Neural cell (in vitro differentiated cells): Measurements from ENCODE around the gene DTX1. TPM values are rescaled to one million over a fixed set of nuclear protein-coding genes. Genes with fewer than 3 reads are reported as not detected.

Experiments used
- H2AFZ ChIP-seq: fragments of 200-600, 300-800 bp; sonication (generic), shearing (Covaris generic); 2 replicates; pipeline ENCODE4 v1.6.0; 2014; ENCODE audit warnings: low read depth, mild to moderate bottlenecking, antibody characterized with exemption, low read length, moderate library complexity
- H3F3A ChIP-seq: fragments of 200-600 bp; shearing (Covaris generic); 2 replicates; pipeline ENCODE4 v1.6.1; 2016; ENCODE audit warnings: mild to moderate bottlenecking, moderate library complexity, mixed read lengths, antibody characterized with exemption, low read length; ENCODE audit not compliant: insufficient read depth, poor library complexity, severe bottlenecking
- H3K27ac ChIP-seq: fragments of 200-600, 300-800 bp; sonication (generic), shearing (Covaris generic); 2 replicates; pipeline ENCODE4 v1.5.1; 2014; ENCODE audit warnings: mild to moderate bottlenecking, low read length, moderate library complexity
- H3K27me3 ChIP-seq: fragments of 300-800, 200-600 bp; sonication (generic), shearing (Covaris generic); 2 replicates; pipeline ENCODE4 v1.6.0; 2014; ENCODE audit warnings: mild to moderate bottlenecking, low read depth, low read length, moderate library complexity; ENCODE audit not compliant: insufficient read depth
- H3K36me3 ChIP-seq: fragments of 300-800, 200-600 bp; sonication (generic), shearing (Covaris generic); 2 replicates; pipeline ENCODE4 v1.5.1; 2014; ENCODE audit warnings: mild to moderate bottlenecking, antibody characterized with exemption, low read length, moderate library complexity; ENCODE audit not compliant: insufficient read depth
- H3K4me2 ChIP-seq: fragments of 300-800, 200-600 bp; sonication (generic), shearing (Covaris generic); 2 replicates; pipeline ENCODE4 v1.6.0; 2014; ENCODE audit warnings: mild to moderate bottlenecking, low read length
- H3K4me3 ChIP-seq: fragments of 300-800, 200-600 bp; sonication (generic), shearing (Covaris generic); 2 replicates; pipeline ENCODE4 v1.5.1; 2014; ENCODE audit warnings: mild to moderate bottlenecking, low read length, moderate library complexity
- H3K79me2 ChIP-seq: fragments of 200-600 bp; shearing (Covaris generic); replicated peaks from 2 replicates; pipeline ENCODE4 v1.6.0; 2014; ENCODE audit warnings: mild to moderate bottlenecking, low read length, moderate library complexity; ENCODE audit not compliant: insufficient read depth
- H3K9ac ChIP-seq: fragments of 300-800, 200-600 bp; sonication (generic), shearing (Covaris generic); 2 replicates; pipeline ENCODE4 v1.6.1; 2016; ENCODE audit warnings: mild to moderate bottlenecking, low read length, mixed read lengths
- H3K9me2 ChIP-seq: fragments of 200-600 bp; shearing (Covaris generic); 2 replicates; pipeline ENCODE4 v1.6.1; 2016; ENCODE audit warnings: mild to moderate bottlenecking, low read length, mixed read lengths; ENCODE audit not compliant: insufficient read depth
- H3K9me3 ChIP-seq: fragments of 200-600, 300-800 bp; sonication (generic), shearing (Covaris generic); 2 replicates; pipeline ENCODE4 v1.6.1; 2016; ENCODE audit warnings: mild to moderate bottlenecking, mixed run types, low read length, moderate library complexity, mixed read lengths
- H4K20me1 ChIP-seq: fragments of 200-600 bp; shearing (Covaris generic); 2 replicates; pipeline ENCODE4 v1.6.1; 2016; ENCODE audit warnings: mild to moderate bottlenecking, mixed run types; ENCODE audit not compliant: insufficient read depth
- EP300 ChIP-seq: fragments of 450-650 bp; conservative IDR thresholded peaks from 2 replicates; pipeline ENCODE4 v1.6.1; 2014; ENCODE audit warnings: antibody characterized with exemption, mild to moderate bottlenecking, moderate library complexity; ENCODE audit not compliant: poor library complexity, severe bottlenecking
- EZH2 ChIP-seq: fragments of 200-600, 300-800 bp; shearing (Covaris generic), sonication (generic); IDR thresholded peaks from 2 replicates; pipeline ENCODE4 v1.6.1; 2014; ENCODE audit warnings: antibody characterized with exemption, low read length, borderline replicate concordance, mild to moderate bottlenecking; ENCODE audit not compliant: insufficient read depth, poor library complexity, severe bottlenecking
- MXI1 ChIP-seq: fragments of 450-650 bp; conservative IDR thresholded peaks from 2 replicates; pipeline ENCODE4 v1.6.1; 2014; ENCODE audit warnings: antibody characterized with exemption, mild to moderate bottlenecking; ENCODE audit not compliant: poor library complexity, severe bottlenecking
- POLR2AphosphoS5 ChIP-seq: IDR thresholded peaks from 2 replicates; pipeline ENCODE4 v1.6.1; 2012
- RAD21 ChIP-seq: fragments of 450-650 bp; conservative IDR thresholded peaks from 2 replicates; pipeline ENCODE4 v1.6.1; 2014; ENCODE audit warnings: antibody characterized with exemption, mild to moderate bottlenecking, moderate library complexity
- REST ChIP-seq: IDR thresholded peaks from 2 replicates; pipeline ENCODE4 v1.6.1; 2012; ENCODE audit warnings: borderline replicate concordance
- SMC3 ChIP-seq: fragments of 450-650 bp; conservative IDR thresholded peaks from 2 replicates; pipeline ENCODE4 v1.6.1; 2014; ENCODE audit warnings: antibody characterized with exemption, mild to moderate bottlenecking, moderate library complexity; ENCODE audit not compliant: poor library complexity
- TAF1 ChIP-seq: IDR thresholded peaks from 2 replicates; pipeline ENCODE4 v1.6.1; 2012; ENCODE audit warnings: low read depth
- polyA plus RNA-seq: library from polyadenylated mRNA; depleted of rRNA; stranded (reverse); fragments of >200 nt; gene quantifications from 2 replicates; pipeline ENCODE4 v1.2.3, GENCODE V29; 2014
- TF ChIP-seq, protein P1 (sequence below): fragments of 450-650 bp; IDR thresholded peaks from 2 replicates; pipeline ENCODE4 v1.5.1; 2014; ENCODE audit warnings: antibody characterized with exemption, mild to moderate bottlenecking, moderate library complexity; ENCODE audit not compliant: poor library complexity, severe bottlenecking

DTX1 gene
- polyA plus RNA-seq, 1 donor from 2014 or later: 30.7 TPM

GRCh38 chr12:113060336-113060960 is 3.9 kb downstream of the DTX1 start:
- peaks cover 22% of the 10 kb centered on the region for H3K79me2 ChIP-seq
- H3K4me3 ChIP-seq: no peak overlapping the region
- H4K20me1 ChIP-seq: peaks cover 4% of the 10 kb centered on the region
- no peak overlapping the region for H2AFZ ChIP-seq
- H3K4me2 ChIP-seq: no peak overlapping the region
- no peaks in the 10 kb centered on the region for H3K27me3 ChIP-seq
- no peaks in the 10 kb centered on the region for H3K9me3 ChIP-seq
- H3K9me2 ChIP-seq: no peaks in the 10 kb centered on the region
- no peak overlapping the region for H3K9ac ChIP-seq
- TF ChIP-seq SMC3 (no peak), TAF1 (no peak), MXI1 (no peak), EZH2 (no peak), RAD21 (no peak), EP300 (no peak), POLR2AphosphoS5 (no peak), REST (no peak)
- TF ChIP-seq, protein P1, sequence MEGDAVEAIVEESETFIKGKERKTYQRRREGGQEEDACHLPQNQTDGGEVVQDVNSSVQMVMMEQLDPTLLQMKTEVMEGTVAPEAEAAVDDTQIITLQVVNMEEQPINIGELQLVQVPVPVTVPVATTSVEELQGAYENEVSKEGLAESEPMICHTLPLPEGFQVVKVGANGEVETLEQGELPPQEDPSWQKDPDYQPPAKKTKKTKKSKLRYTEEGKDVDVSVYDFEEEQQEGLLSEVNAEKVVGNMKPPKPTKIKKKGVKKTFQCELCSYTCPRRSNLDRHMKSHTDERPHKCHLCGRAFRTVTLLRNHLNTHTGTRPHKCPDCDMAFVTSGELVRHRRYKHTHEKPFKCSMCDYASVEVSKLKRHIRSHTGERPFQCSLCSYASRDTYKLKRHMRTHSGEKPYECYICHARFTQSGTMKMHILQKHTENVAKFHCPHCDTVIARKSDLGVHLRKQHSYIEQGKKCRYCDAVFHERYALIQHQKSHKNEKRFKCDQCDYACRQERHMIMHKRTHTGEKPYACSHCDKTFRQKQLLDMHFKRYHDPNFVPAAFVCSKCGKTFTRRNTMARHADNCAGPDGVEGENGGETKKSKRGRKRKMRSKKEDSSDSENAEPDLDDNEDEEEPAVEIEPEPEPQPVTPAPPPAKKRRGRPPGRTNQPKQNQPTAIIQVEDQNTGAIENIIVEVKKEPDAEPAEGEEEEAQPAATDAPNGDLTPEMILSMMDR: no peak
- no peaks in the 10 kb centered on the region for H3K36me3 ChIP-seq
- no peak overlapping the region for H3K27ac ChIP-seq
- H3F3A ChIP-seq: no peaks in the 10 kb centered on the region

- no peaks in the 10 kb centered on the region for H3K9me3 ChIP-seq
- no peak overlapping the region for H3K27ac ChIP-seq
- H3K9me2 ChIP-seq: no peaks in the 10 kb centered on the region
- peaks cover 4% of the 10 kb centered on the region for H4K20me1 ChIP-seq
- no peak overlapping the region for H3K9ac ChIP-seq
- H3F3A ChIP-seq: no peaks in the 10 kb centered on the region
- H3K27me3 ChIP-seq: no peaks in the 10 kb centered on the region
- no peak for TF ChIP-seq EZH2
- TF ChIP-seq EP300: no peak
- no peak for TF ChIP-seq SMC3
- no peak for TF ChIP-seq MXI1
- TF ChIP-seq REST: no peak
- TF ChIP-seq RAD21: no peak
- no peak for TF ChIP-seq TAF1
- TF ChIP-seq, protein P1: no peak
- H2AFZ ChIP-seq: no peak overlapping the region
- no peak overlapping the region for H3K4me3 ChIP-seq
- no peak overlapping the region for H3K4me2 ChIP-seq
- peaks cover 15% of the 10 kb centered on the region for H3K79me2 ChIP-seq
- H3K36me3 ChIP-seq: no peaks in the 10 kb centered on the region
Measured at GRCh38 chr12:113061061-113061694, 4.6 kb downstream of the DTX1 start.
